Measurements from ENCODE around the gene BARHL1.

- TF ChIP-seq, protein P1, sequence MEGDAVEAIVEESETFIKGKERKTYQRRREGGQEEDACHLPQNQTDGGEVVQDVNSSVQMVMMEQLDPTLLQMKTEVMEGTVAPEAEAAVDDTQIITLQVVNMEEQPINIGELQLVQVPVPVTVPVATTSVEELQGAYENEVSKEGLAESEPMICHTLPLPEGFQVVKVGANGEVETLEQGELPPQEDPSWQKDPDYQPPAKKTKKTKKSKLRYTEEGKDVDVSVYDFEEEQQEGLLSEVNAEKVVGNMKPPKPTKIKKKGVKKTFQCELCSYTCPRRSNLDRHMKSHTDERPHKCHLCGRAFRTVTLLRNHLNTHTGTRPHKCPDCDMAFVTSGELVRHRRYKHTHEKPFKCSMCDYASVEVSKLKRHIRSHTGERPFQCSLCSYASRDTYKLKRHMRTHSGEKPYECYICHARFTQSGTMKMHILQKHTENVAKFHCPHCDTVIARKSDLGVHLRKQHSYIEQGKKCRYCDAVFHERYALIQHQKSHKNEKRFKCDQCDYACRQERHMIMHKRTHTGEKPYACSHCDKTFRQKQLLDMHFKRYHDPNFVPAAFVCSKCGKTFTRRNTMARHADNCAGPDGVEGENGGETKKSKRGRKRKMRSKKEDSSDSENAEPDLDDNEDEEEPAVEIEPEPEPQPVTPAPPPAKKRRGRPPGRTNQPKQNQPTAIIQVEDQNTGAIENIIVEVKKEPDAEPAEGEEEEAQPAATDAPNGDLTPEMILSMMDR (IDR thresholded peaks at IDR 0.05): no peak
- TF ChIP-seq POLR2AphosphoS5 (IDR thresholded peaks at IDR 0.05) (no peak), POLR2A (IDR thresholded peaks at IDR 0.05) (no peak)
Observed at GRCh38 chr9:132543960-132544359, 38.4 kb upstream of the BARHL1 start.

All from transverse colon (tissue), 4 donors.